ENCODE results near the gene CDH23.

Gene CDH23

GRCh38 chr10:71368176-71368575 lies 28.5 kb upstream of the CDH23 start:
- Histone ChIP-seq H3K4me3 (ENCODE audit: low read depth in 1 of 2, low read length in 2 of 2) (no peak overlapping the region), H3K4me1 (ENCODE audit: control insufficient read depth in 1 of 2, insufficient read depth in 2 of 2, low read length in 2 of 2) (peaks cover 0 to 9% of the 10 kb centered on the region in 2 donors), H3K27me3 (ENCODE audit: control insufficient read depth in 1 of 2, insufficient read depth in 2 of 2, low read length in 2 of 2) (no peaks in the 10 kb centered on the region), H3K9ac (ENCODE audit: low read depth in 1 of 2, low read length in 2 of 2) (no peak overlapping the region), H3K9me3 (ENCODE audit: control insufficient read depth in 1 of 2, low read length in 2 of 2) (no peaks in the 10 kb centered on the region), H3K27ac (ENCODE audit: low read depth, low read length) (no peak overlapping the region), H3K36me3 (ENCODE audit: control insufficient read depth in 1 of 2, insufficient read depth in 2 of 2, low read length in 2 of 2) (peaks cover 0 to 4% of the 10 kb centered on the region in 2 donors)

GRCh38 chr10:71368643-71369042 lies 28.1 kb upstream of the CDH23 start:
- H3K9ac ChIP-seq (ENCODE audit: low read depth in 1 of 2, low read length in 2 of 2), result no peak overlapping the region
- no peak overlapping the region for H3K4me3 ChIP-seq (ENCODE audit: low read depth in 1 of 2, low read length in 2 of 2)
- H3K36me3 ChIP-seq (ENCODE audit: control insufficient read depth in 1 of 2, insufficient read depth in 2 of 2, low read length in 2 of 2), result peaks cover 0 to 4% of the 10 kb centered on the region in 2 donors
- H3K9me3 ChIP-seq (ENCODE audit: control insufficient read depth in 1 of 2, low read length in 2 of 2), result no peaks in the 10 kb centered on the region
- no peaks in the 10 kb centered on the region for H3K27me3 ChIP-seq (ENCODE audit: control insufficient read depth in 1 of 2, insufficient read depth in 2 of 2, low read length in 2 of 2)
- H3K4me1 ChIP-seq (ENCODE audit: control insufficient read depth in 1 of 2, insufficient read depth in 2 of 2, low read length in 2 of 2), result peaks cover 2 to 14% of the 10 kb centered on the region in 2 donors
- H3K27ac ChIP-seq (ENCODE audit: low read depth, low read length), result no peak overlapping the region

DNA sequence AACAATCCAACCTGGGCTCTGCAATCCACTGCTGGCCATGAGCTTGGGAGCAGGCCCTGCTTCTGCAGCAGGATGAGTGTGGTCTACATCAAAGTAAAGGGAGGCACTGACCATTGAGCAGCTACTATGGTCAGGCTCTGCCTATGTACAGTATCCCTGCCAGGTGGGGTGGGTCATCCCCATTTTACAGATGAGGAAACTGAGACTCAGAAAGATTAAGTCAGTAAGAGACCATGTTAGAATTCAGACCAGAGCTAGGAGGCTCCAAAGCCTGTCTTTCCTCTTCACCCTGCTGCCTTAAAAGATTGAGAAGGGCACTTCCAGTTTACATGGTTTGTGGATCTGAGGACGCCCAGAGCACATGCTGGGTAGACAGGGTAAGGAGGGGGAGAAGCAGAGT lies 27.1 kb upstream of the CDH23 start:
- Histone ChIP-seq H3K4me3 (ENCODE audit: low read depth in 1 of 2, low read length in 2 of 2) (no peak overlapping the region), H3K36me3 (ENCODE audit: control insufficient read depth in 1 of 2, insufficient read depth in 2 of 2, low read length in 2 of 2) (peaks cover 0 to 1% of the 10 kb centered on the region in 2 donors), H3K4me1 (ENCODE audit: control insufficient read depth in 1 of 2, insufficient read depth in 2 of 2, low read length in 2 of 2) (peaks cover 3 to 15% of the 10 kb centered on the region in 2 donors), H3K9me3 (ENCODE audit: control insufficient read depth in 1 of 2, low read length in 2 of 2) (no peaks in the 10 kb centered on the region), H3K9ac (ENCODE audit: low read depth in 1 of 2, low read length in 2 of 2) (no peak overlapping the region), H3K27ac (ENCODE audit: low read depth, low read length) (no peak overlapping the region), H3K27me3 (ENCODE audit: control insufficient read depth in 1 of 2, insufficient read depth in 2 of 2, low read length in 2 of 2) (no peaks in the 10 kb centered on the region)

GRCh38 chr10:71370031-71370430 lies 26.7 kb upstream of the CDH23 start:
- H3K36me3 ChIP-seq (ENCODE audit: control insufficient read depth in 1 of 2, insufficient read depth in 2 of 2, low read length in 2 of 2), result no peaks in the 10 kb centered on the region
- no peak overlapping the region for H3K4me3 ChIP-seq (ENCODE audit: low read depth in 1 of 2, low read length in 2 of 2)
- H3K9me3 ChIP-seq (ENCODE audit: control insufficient read depth in 1 of 2, low read length in 2 of 2), result no peaks in the 10 kb centered on the region
- no peak overlapping the region for H3K27ac ChIP-seq (ENCODE audit: low read depth, low read length)
- no peak overlapping the region for H3K9ac ChIP-seq (ENCODE audit: low read depth in 1 of 2, low read length in 2 of 2)
- no peaks in the 10 kb centered on the region for H3K27me3 ChIP-seq (ENCODE audit: control insufficient read depth in 1 of 2, insufficient read depth in 2 of 2, low read length in 2 of 2)
- H3K4me1 ChIP-seq (ENCODE audit: control insufficient read depth in 1 of 2, insufficient read depth in 2 of 2, low read length in 2 of 2), result peaks cover 3 to 15% of the 10 kb centered on the region in 2 donors

- H3K9me3 ChIP-seq (ENCODE audit: control insufficient read depth in 1 of 2, low read length in 2 of 2), result no peaks in the 10 kb centered on the region
- H3K4me3 ChIP-seq (ENCODE audit: low read depth in 1 of 2, low read length in 2 of 2), result no peak overlapping the region
- H3K27ac ChIP-seq (ENCODE audit: low read depth, low read length), result no peak overlapping the region
- H3K36me3 ChIP-seq (ENCODE audit: control insufficient read depth in 1 of 2, insufficient read depth in 2 of 2, low read length in 2 of 2), result no peaks in the 10 kb centered on the region
- H3K4me1 ChIP-seq (ENCODE audit: control insufficient read depth in 1 of 2, insufficient read depth in 2 of 2, low read length in 2 of 2), result peaks cover 5 to 22% of the 10 kb centered on the region in 2 donors
- no peak overlapping the region for H3K9ac ChIP-seq (ENCODE audit: low read depth in 1 of 2, low read length in 2 of 2)
- H3K27me3 ChIP-seq (ENCODE audit: control insufficient read depth in 1 of 2, insufficient read depth in 2 of 2, low read length in 2 of 2), result no peaks in the 10 kb centered on the region
Observed at GRCh38 chr10:71371750-71372166, 25.0 kb upstream of the CDH23 start.

GRCh38 chr10:71372882-71373495 lies 23.7 kb upstream of the CDH23 start:
- no peaks in the 10 kb centered on the region for H3K27me3 ChIP-seq (ENCODE audit: control insufficient read depth in 1 of 2, insufficient read depth in 2 of 2, low read length in 2 of 2)
- no peak overlapping the region for H3K9ac ChIP-seq (ENCODE audit: low read depth in 1 of 2, low read length in 2 of 2)
- no peaks in the 10 kb centered on the region for H3K36me3 ChIP-seq (ENCODE audit: control insufficient read depth in 1 of 2, insufficient read depth in 2 of 2, low read length in 2 of 2)
- H3K4me1 ChIP-seq (ENCODE audit: control insufficient read depth in 1 of 2, insufficient read depth in 2 of 2, low read length in 2 of 2), result peaks cover 15 to 28% of the 10 kb centered on the region in 2 donors
- H3K9me3 ChIP-seq (ENCODE audit: control insufficient read depth in 1 of 2, low read length in 2 of 2), result no peaks in the 10 kb centered on the region
- no peak overlapping the region for H3K27ac ChIP-seq (ENCODE audit: low read depth, low read length)
- no peak overlapping the region for H3K4me3 ChIP-seq (ENCODE audit: low read depth in 1 of 2, low read length in 2 of 2)

DNA sequence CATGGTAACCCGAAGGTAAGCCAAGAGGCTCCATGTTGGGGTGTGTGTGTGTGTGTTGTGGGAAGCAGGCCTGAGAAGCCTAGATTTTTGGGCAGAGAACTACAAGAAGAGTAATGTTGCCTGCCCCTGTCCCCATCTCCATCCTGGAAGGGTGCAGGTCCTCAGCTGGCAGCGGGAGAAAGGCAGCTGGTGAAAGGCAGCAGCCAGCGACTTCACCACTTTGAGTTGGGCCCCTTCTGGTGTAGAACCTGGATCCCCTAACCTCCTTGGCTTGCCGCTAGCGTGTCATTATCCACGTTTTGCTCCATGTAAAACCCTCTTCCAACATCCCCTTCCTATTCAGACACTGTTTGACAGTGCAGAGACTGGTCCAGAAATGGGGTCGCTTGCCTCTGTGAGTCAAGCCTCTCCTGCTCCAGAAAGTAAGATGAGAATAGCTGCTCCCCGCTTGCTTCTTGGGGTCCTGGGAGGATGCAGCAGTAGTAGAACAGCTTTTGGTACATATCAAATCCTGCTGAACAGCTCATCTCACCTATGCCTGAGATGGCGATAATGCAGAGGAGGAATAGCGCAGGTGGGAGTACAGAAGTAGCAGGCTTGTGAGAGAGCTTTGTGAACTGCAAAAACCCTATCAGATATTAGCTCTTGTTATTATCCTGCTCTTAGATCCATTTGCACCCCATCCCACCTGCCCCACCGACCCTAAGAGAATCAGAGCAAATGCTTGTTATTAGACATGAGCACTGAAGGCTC lies 22.1 kb upstream of the CDH23 start:
- H3K4me3 ChIP-seq (ENCODE audit: low read depth in 1 of 2, low read length in 2 of 2), result no peak overlapping the region
- H3K27ac ChIP-seq (ENCODE audit: low read depth, low read length), result no peak overlapping the region
- no peak overlapping the region for H3K9ac ChIP-seq (ENCODE audit: low read depth in 1 of 2, low read length in 2 of 2)
- H3K36me3 ChIP-seq (ENCODE audit: control insufficient read depth in 1 of 2, insufficient read depth in 2 of 2, low read length in 2 of 2), result no peaks in the 10 kb centered on the region
- no peaks in the 10 kb centered on the region for H3K9me3 ChIP-seq (ENCODE audit: control insufficient read depth in 1 of 2, low read length in 2 of 2)
- no peaks in the 10 kb centered on the region for H3K27me3 ChIP-seq (ENCODE audit: control insufficient read depth in 1 of 2, insufficient read depth in 2 of 2, low read length in 2 of 2)
- H3K4me1 ChIP-seq (ENCODE audit: control insufficient read depth in 1 of 2, insufficient read depth in 2 of 2, low read length in 2 of 2), result peaks cover 31 to 40% of the 10 kb centered on the region in 2 donors

DNA sequence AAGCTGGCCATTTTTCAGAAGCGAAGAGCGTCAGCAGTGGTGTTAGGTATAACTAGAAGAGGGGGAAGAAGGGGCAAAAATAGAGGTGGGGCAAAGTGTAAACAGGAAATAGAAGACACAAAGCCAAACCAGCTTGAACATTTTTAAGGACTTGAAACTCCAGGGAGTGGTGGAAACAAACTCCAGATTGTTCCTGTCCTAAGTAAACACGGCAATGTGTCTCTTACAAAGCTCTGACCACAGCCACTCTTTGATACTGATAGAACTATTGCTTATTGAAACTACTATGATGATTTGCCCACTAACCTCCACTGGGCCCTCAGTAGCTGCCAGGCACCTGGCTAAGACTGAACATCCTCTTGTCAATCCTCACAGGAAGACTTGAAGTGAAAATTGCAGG lies 20.8 kb upstream of the CDH23 start:
- Histone ChIP-seq H3K27me3 (ENCODE audit: control insufficient read depth in 1 of 2, insufficient read depth in 2 of 2, low read length in 2 of 2) (no peaks in the 10 kb centered on the region), H3K27ac (ENCODE audit: low read depth, low read length) (no peak overlapping the region), H3K9ac (ENCODE audit: low read depth in 1 of 2, low read length in 2 of 2) (no peak overlapping the region), H3K9me3 (ENCODE audit: control insufficient read depth in 1 of 2, low read length in 2 of 2) (no peaks in the 10 kb centered on the region), H3K4me1 (ENCODE audit: control insufficient read depth in 1 of 2, insufficient read depth in 2 of 2, low read length in 2 of 2) (peaks cover 34 to 44% of the 10 kb centered on the region in 2 donors), H3K4me3 (ENCODE audit: low read depth in 1 of 2, low read length in 2 of 2) (no peak overlapping the region), H3K36me3 (ENCODE audit: control insufficient read depth in 1 of 2, insufficient read depth in 2 of 2, low read length in 2 of 2) (no peaks in the 10 kb centered on the region)

DNA sequence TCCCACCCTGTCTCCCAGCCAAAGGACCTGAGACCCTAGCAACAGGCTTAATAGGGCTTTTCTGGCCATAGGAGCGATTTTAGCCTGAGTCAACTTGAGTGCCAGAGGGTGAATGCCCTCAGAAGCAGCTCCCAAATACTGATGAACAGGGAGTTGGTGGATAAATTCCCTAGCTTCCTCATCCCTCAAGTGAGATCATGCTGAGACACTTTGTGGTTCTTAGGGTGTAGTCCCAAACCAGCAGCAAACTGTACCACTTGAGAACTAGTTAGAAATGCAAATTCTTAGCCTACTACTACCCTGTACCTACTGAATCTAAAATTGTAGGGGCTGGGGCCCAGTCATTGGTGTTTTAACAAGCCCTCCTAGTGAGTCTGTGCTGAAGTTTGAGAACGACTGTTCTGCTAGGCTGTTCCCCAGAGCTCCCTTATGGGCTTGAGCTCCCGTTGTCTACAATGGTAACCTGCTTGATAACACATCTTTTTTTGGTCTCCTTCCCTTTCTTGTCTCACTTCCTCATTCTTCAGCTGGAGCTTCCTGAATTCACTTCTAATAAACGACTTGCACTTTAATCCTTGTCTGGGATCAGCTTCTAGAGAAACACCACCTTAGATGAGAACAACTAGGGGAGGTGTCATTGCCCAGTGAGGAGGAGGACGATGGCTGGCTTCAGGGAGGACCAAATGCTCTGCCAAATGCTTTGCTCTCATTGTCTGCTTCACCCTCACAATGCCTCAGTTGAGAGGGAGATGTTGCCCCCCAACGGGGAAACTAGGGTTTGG lies 18.2 kb upstream of the CDH23 start:
- H3K36me3 ChIP-seq (ENCODE audit: control insufficient read depth in 1 of 2, insufficient read depth in 2 of 2, low read length in 2 of 2), result no peaks in the 10 kb centered on the region
- peaks cover 31 to 33% of the 10 kb centered on the region in 2 donors for H3K4me1 ChIP-seq (ENCODE audit: control insufficient read depth in 1 of 2, insufficient read depth in 2 of 2, low read length in 2 of 2)
- H3K9me3 ChIP-seq (ENCODE audit: control insufficient read depth in 1 of 2, low read length in 2 of 2), result no peaks in the 10 kb centered on the region
- no peak overlapping the region for H3K27ac ChIP-seq (ENCODE audit: low read depth, low read length)
- no peaks in the 10 kb centered on the region for H3K27me3 ChIP-seq (ENCODE audit: control insufficient read depth in 1 of 2, insufficient read depth in 2 of 2, low read length in 2 of 2)
- peak overlapping the region in 1 of 2 donors; percentile 1 for H3K4me3 ChIP-seq (ENCODE audit: low read depth in 1 of 2, low read length in 2 of 2)
- no peak overlapping the region for H3K9ac ChIP-seq (ENCODE audit: low read depth in 1 of 2, low read length in 2 of 2)
